NCI-H446 (cell line): ENCODE data around the gene RAB36.

Experiments
- DNase-seq, 2 experiments: peaks; one replicate each; lab custom pipeline; 2025; lab: John Stamatoyannopoulos, UW

The RAB36 gene, protein sequence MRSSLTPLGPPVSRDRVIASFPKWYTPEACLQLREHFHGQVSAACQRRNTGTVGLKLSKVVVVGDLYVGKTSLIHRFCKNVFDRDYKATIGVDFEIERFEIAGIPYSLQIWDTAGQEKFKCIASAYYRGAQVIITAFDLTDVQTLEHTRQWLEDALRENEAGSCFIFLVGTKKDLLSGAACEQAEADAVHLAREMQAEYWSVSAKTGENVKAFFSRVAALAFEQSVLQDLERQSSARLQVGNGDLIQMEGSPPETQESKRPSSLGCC

DNA sequence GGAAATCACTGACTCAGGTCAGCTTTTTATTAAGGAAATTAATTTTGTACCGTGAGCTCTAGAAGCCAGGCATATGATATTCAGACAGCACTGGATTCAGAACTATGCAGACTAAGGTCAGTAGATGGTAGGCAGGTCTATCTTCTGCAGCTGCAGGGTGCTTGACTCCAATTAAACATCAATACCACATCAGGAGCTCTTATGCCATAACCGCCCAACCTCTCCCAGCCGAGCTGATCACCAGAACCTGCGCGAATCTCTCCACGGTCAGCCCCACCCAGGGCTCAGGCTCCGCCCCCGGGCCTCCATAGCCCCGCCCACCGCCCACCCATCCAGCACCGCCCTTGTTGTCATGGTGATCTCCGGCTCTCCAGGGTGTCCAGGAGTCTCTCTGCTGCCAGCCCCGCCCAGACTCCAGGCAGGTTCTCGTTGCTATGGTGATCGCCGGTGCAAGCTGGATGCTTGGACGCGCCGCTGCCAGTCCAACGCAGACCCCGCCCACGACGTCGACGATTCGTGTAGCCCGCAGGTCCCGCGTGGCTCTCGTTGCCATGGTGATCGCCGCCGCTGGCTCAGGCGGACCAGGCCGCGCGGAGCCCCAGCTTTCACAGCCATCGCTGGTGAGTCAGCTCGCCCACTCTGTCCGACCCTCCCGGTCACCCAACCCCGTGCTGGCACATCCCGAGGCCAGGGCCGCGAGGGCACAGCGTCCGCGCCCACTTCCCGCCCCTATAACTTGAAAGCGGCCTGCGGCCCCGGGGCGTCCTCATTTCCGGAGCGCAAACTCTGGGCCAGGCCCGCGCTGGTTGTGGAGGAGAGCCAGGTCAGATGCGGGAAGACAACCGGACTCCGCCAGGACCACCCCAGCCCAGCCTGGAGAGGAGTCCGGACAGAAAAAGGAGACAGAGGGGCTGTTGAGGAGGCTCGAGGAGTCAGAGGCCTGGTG lies at the start of gene RAB36:
TSS of gene RAB36 (plus strand) at position 546 of the 946 bp plus-strand sequence. CDS start 1,140 bp downstream, outside the sequence.
- DNase-seq = no peak

DNA sequence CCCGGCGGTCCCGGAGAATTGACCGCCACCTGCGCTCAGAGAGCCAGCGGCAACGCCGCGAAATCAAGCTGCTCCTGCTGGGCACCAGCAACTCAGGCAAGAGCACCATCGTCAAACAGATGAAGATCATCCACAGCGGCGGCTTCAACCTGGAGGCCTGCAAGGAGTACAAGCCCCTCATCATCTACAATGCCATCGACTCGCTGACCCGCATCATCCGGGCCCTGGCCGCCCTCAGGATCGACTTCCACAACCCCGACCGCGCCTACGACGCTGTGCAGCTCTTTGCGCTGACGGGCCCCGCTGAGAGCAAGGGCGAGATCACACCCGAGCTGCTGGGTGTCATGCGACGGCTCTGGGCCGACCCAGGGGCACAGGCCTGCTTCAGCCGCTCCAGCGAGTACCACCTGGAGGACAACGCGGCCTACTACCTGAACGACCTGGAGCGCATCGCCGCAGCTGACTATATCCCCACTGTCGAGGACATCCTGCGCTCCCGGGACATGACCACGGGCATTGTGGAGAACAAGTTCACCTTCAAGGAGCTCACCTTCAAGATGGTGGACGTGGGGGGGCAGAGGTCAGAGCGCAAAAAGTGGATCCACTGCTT lies 49.4 kb upstream of the RAB36 start:
- no peak for DNase-seq

DNA sequence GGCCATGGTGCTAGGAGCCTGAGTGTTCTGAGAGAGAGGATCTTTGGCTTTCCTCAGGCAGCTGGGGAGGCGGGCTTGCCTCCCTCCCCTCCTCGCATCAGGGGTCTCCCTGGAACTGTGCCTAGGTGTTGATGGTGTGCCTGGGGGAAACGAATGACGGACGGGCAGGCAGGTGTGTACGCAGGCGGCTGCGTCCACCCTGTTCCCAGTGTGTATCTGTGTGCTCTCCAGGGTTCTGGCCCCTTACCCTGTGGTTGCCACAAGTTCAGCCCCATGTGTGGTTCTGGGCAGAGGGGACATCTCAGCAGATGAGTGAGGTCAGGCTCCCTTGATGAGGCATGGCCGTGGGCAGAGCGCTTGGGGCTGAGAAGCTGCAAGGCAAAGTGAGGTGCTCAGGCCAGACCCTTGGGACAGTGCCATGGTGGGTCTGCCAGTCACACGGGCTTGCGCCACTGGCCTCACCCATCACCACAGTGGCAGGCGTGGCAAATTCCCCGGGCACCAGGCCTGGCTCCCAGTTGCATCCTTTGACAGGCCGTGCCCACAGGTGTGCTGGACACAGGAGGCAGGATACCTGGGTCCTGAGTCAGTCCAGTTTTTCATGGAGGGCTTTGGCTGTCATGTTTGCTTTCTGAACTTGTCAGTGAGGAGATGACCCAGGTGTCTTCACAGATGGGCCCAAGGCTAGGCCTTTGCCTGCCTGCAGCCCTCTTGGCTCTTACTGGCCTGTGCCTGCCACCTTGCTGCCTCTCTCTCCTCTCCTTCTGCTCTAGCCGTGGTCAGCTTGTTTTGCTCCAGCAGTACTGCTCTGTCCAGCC lies 47.7 kb upstream of the RAB36 start:
- no peak for DNase-seq

DNA sequence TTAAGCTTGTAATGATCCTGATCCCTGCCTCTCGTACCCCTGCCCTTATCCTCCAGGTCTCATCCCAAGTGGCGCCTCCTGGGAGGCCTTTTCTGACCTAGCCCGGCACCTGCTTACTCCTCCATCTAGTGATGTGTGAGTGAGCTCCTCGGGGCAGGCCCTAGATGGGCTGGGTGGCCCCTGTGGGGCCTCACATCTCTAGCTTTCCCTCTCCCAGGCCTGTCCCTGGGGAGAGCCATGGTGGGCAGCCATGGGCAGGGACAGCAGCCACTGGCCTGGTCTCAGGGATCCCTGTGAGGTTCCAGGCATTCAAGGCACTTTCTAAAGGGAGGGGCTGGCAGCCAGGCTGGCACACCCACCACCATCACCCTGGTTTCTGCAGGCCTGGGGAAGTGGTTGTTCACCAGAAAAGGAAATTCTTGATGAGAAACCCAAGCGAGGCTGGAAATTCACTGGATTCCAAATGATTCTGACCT lies 47.0 kb upstream of the RAB36 start:
- DNase-seq = no peak

DNA sequence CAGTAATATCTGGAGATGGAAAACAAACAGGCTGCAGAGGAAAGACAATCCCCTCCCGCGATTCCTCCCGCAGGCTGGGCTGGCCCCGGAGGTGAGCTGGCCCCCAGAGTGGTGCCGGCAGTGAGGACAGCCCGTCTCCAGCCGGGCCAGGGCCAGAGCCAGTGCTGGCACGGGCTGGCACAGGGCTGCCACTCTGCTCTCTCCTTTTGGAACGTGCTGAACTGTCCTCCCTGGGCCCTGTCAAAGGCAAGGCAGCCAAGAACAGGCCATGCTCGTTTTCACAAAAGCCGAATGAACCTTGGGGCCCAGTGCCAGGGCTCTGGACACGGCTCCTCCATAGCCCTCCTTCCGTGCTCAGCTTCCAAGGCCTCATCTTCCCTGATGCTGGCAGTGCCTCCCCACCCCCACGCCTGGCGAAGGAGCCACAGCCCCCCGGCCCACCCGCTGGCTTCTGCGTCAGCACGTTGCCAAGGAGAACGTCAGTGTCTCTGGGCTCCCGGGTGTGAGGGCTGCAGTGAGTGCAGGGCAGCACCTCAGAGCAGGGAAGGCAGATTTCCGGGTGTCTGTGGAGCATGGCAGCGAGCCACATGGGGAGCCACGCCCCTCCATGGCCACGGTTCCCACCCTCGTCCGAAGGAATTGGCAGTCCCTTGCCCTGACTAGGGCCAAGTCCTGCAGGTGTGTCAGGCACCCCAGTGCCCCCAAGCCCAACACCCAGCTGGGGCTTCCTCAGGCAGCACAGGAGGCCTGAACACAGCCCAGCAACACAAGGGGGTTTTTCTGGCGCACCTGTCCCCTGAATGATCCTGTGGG lies 46.4 kb upstream of the RAB36 start:
- peak in 1 of 2 experiments; percentile 33 for DNase-seq

DNA sequence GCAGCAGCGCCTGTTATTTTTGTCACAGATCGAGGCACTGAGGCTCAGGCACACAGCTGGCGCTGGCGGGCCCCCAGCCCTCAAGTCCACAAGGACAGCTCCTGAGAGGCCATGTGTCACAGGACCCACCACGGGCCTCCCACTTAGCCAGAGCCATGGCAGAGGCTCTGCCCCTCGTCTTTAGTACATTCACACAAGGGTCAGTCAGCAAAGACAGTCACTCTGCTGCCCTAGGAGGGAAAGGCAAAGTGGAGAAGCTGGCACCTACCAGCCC lies 45.8 kb upstream of the RAB36 start:
- DNase-seq = no peak

DNA sequence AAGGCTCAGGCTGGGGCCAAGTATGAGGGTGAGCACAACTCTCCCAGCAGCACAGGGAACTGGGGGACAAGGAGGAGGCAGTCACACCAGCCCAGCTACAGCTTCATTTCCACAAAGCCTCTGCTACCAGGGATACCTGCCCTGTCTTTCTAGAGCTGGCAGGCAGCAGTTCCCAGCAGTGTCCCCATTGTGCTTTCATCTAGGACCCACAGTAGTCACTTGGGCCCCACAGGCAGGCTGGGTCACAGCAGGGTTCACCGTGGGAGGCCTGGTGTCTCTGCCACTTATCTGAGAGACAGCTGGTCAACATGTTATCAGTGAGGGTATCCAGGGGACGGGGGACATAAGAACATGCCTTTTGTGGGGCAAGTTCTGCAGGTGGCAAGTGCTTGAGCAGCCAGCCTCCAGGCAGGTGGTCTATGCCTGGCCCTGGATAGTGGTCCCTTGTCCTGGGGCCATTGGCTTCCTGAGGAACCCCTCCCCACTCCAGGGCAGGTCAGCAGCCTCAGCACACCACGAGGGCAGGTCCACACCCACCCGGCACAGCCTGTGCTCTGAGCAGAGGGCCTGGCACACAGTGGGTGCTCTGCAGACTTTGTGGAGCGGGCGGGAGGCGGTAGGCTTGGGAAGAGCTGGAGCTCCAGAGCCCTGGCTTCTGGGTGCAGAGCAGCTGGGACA lies 45.0 kb upstream of the RAB36 start:
- DNase-seq = no peak

DNA sequence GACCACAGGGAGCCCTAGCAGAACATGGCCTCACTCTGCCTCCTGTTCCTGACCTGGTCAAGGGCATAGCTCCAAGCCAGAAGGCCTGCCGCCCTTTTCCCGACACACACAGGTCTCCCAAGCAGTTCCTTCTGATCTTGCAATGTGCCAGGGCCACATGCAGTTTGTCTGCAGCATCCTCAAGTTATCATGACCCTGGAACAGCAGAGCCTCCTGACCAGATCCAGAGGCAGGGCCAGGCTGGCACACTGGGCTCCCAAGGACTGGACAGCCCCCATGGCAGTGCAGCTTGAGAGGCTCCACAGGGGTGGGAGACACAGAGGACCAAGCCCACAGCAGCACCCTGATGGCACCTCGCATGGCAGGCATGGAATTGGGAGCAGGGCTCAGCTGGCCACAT lies 43.8 kb upstream of the RAB36 start:
- DNase-seq = no peak

DNA sequence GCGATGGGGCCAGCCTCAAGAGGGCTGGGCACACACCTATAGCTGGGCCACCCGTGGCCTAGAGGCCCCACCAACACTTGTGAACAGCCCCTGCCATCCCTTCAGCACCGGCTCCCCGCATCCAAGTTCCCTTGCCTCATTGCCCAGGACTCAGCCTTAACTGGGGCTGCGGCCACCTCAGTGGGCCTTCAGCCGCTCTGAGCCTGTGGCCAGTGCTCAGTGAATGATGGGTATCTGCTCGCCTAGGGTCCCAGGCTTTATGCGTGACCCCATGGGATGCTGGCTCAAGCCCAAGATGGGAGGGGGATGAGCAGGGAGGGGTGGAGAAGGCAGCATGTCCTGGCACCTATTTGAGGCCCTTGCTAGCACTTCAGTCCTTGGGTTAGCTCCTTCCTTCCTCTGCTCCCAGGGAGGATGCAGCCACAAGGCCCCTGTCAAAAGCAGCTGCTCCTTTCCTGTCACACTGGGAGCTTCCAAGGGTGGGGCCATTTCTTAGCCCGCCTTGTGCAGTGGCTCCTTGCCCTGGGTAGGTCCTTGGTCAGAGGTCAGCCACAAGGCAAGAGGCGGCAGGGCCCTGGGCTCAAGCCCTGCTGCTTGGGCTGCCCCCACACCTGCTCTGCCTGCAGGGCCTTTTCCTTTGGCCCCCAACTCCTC lies 43.1 kb upstream of the RAB36 start:
- DNase-seq = no peak

DNA sequence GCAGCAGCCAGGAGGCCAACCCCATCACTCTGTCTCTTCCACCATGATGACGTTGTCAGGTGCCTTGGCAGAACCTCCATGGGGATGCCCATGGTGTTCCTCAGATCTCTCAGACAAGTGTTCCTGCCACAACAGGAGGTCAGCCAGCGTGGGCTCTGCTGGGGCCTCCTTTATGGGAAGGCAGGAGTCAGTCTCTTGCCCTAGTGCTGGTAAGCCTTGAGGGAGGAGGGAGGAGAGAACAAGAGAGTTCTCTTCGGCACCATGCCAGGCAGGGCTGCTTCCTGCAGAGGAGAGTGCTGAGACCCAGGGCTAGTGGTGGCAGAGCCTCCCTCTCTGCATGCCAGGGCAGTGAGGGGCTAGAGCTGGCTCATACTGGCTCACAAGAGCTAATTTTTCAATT lies 42.5 kb upstream of the RAB36 start:
- DNase-seq = peak in 1 of 2 experiments; percentile 44

DNA sequence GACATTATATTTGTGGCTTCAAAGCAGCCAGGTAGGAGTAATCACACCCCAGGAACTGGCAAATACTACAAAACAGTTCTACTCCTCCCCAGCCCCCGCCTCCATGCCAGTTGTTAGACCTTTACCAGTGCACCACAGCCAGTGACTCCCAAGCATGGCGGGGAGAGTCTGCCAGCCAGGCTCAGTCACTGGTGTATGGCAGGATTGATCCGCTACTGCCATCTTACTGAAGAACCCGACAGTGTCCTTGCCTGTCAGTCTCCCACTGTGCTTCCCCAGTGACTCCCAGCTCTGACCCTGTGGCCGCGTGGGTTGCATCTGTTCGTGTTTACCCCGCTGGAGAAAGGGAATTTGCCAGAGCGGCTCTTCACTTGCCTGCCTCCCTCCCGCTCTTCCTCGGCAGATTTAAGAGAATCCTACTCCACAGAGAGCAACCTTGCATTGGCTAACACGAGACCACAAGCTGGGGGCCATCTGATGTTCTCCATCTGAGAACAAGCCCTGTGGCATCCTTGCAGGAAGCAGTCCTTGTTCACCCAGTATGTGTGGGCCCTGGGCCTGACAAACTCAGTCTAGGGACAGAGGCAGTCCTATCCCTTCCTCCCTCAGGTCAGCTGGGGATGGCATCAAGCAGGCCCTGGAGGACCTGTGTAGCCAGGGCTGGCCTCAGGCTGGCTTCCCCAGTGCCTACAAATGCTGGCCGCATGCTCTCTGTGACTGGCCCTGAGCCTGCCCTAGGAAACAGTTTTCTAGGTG lies 41.9 kb upstream of the RAB36 start:
- no peak for DNase-seq

DNA sequence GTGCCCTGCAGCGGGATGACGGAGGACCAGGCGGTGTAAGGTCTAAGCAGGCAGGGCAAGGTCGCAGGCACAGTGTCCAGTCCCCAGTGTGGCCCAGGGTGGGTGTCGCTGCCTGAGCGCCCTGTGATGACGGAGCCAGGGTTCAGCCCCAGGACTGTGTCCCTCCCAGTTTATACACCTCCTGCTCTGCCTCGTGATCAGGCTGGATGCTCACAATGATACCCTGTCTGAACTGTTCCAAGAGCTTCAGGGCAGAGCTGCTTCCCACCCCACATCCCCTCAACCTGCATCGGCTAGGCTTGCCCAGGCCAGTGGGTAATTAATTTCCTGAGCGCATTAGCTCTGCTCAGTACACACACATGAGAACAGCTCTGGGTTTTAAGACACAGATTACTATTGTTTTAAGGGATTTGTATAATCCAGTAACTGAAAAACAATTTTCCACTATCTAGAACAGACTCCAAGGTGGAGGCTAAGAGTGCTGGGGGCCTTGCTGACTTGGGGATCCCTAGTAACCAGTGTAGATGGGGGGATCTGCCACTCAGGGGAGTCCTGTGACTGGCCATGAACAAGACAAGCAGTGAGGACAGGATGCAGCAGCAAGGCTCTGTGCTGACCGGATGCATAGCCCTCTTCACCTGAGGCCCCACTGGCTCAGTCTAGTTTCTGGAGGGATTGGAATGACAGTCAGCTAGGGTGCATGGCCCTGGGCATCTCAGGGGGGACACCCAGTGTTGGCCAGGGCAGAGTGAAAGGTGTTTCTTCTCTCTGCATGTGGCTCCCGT lies 40.9 kb upstream of the RAB36 start:
- no peak for DNase-seq

DNA sequence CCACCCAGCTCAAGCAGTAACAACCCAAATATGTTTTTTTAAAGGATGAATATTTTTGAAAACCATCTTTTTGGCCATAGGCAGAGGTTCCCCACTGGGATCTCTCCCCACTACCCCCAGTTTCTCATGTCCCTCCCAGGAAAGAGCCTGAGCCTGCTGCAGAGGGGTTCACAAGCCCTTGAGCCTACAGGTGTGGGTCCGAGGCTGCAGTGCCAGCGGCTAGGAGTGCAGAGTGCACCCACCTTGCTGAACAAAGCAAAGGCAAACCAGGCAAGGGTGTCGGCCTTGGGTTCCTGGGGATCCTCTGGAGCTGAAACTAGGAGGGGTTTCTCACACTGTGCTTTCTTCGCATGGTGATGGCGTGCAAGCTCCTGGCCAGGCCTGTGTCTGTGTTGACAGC lies 40.0 kb upstream of the RAB36 start:
- no peak for DNase-seq

DNA sequence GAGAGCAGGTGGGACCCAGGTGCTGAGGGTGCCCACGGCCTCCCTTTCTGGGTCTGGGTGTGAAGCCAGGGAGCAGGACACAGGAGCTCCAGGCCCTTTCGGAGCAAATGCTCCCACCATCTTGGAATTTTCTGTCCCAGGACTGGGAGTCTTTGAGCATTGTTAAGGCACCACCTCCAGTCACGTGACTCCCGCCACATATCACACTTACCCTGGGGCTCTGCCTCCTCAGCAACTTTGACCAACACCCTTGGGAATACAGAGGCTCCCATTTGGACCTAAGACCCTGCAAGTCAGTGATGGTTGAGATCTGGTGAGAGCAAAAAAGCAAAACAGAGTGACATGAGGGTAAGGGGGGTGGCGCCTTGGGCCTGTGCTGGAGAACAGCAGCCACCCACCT lies 39.4 kb upstream of the RAB36 start:
- DNase-seq = no peak

DNA sequence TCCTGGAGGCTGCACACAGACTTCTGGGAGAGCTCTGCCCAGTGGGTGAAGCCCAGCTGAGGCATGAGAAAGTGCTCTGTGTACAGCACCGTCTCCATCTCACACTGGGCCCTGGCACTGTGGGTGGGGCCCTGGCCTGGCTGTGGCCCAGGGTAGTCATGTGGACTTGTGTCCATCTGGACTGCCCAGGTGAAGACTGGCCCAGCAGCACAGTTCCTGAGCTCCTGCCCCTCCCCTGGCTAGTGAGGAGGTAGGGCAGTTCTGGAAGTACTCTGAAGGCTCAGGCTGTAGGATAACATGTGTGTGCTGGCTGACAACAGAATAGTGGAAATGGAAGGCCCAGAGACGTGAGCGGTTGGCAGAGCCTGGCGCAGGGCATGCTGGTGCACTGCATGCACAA lies 38.9 kb upstream of the RAB36 start:
- DNase-seq = no peak

DNA sequence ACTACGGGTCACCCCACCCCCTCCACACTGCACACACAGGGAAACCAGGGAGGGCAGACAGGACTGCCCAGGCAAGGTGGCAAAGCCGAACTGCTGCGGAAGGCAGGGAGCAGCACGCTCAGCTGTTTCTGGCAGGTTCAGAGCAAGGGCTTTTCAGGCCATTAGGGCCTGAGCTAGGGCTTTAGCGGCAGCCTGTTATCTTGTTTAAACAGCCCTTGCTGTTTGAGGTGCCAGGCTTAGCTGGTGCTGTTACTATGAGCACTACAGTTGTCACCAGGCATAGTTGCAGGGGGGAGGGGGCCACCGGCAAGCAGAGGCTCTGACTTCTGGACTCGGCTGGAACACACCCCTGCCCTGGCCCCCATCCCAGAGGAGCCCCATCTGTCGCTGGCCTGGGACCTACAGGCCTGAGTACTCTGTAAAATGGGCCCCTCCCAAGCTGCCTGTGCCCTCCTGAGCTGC lies 38.3 kb upstream of the RAB36 start:
- peak in 1 of 2 experiments; percentile 68 for DNase-seq

DNA sequence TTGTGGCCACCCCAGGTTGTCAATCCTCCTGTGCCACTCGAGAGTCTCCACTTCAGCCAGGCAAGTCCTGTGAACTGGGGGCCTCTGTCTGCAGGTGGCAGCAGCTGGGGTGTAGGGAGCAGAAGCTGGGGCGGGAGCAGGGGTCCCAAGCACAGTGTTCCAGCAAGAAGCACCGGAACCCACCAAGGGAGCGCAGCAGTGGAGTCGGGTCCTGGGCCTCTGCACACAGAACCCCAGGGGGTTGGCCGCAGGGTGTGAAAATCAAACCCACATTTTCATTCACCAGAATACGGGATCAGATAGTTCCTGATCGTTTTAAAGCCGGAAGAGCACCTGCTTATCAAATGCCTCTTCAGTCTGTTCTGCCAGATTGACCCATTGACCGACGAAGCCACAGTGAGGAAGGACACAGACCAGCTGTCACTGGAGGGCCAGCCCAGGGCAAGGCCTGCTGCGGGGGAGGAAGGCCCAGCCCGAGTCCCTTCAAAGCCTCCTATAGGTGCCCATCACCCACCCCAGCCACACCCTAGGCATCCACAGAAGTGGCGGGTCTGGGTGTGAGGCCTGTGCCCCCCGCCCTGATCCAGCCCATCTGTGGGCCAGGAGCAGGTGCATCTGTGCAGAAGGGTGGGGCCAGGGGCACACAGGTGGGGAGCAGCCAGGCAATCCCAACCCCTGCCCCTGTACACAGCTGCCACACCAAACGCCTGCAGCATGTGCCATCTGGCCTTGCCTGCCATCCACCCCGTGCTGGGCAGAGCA lies 37.6 kb upstream of the RAB36 start:
- DNase-seq = no peak
